KMS-11 (cell line): ENCODE results near the gene KCNK1.

Experiments used
- H2AFZ ChIP-seq: fragments of 200-600 bp; sonication (generic); 2 replicates; pipeline ENCODE4 v1.6.1; 2016; ENCODE audit warnings: antibody characterized with exemption, mixed run types, low read depth
- H3K27ac ChIP-seq: fragments of 200-600 bp; sonication (generic); 2 replicates; pipeline ENCODE4 v1.6.1; 2016; ENCODE audit warnings: mild to moderate bottlenecking, mixed run types
- H3K27me3 ChIP-seq: fragments of 200-600 bp; sonication (generic); 2 replicates; pipeline ENCODE4 v1.6.1; 2017; ENCODE audit warnings: mild to moderate bottlenecking, low read depth, mixed run types, moderate library complexity; ENCODE audit not compliant: insufficient read depth
- H3K36me3 ChIP-seq: fragments of 200-600 bp; sonication (generic); 2 replicates; pipeline ENCODE4 v1.6.1; 2017; ENCODE audit warnings: mild to moderate bottlenecking, mixed run types; ENCODE audit not compliant: insufficient read depth
- H3K4me1 ChIP-seq: fragments of 200-600 bp; sonication (generic); 2 replicates; pipeline ENCODE4 v1.6.1; 2016; ENCODE audit warnings: mild to moderate bottlenecking, low read depth, mixed run types; ENCODE audit not compliant: poor library complexity, severe bottlenecking
- H3K4me2 ChIP-seq: fragments of 200-600 bp; sonication (generic); 2 replicates; pipeline ENCODE4 v1.7.0; 2016; ENCODE audit warnings: mild to moderate bottlenecking, mixed run types
- H3K4me3 ChIP-seq: fragments of 200-600 bp; sonication (generic); IDR thresholded peaks from 2 replicates; pipeline ENCODE4 v1.6.1; 2017; ENCODE audit warnings: low read depth, low read length, mixed read lengths; ENCODE audit not compliant: insufficient read depth
- H3K79me2 ChIP-seq: fragments of 200-600 bp; sonication (generic); 2 replicates; pipeline ENCODE4 v1.6.1; 2016; ENCODE audit warnings: low read depth, mixed run types; ENCODE audit not compliant: insufficient read depth
- H3K9ac ChIP-seq: fragments of 200-600 bp; sonication (generic); 2 replicates; pipeline ENCODE4 v1.6.1; 2016; ENCODE audit warnings: mild to moderate bottlenecking, mixed run types
- H4K20me1 ChIP-seq: fragments of 200-600 bp; sonication (generic); 2 replicates; pipeline ENCODE4 v1.6.1; 2016; ENCODE audit warnings: mild to moderate bottlenecking, mixed run types; ENCODE audit not compliant: insufficient read depth
- TF ChIP-seq, protein P1 (sequence below): fragments of 200-600 bp; sonication (generic); conservative IDR thresholded peaks from 2 replicates; pipeline ENCODE4 v1.6.1; 2017; ENCODE audit warnings: low read depth, mild to moderate bottlenecking, antibody characterized with exemption, low read length, moderate library complexity, mixed read lengths

KCNK1 gene

DNA sequence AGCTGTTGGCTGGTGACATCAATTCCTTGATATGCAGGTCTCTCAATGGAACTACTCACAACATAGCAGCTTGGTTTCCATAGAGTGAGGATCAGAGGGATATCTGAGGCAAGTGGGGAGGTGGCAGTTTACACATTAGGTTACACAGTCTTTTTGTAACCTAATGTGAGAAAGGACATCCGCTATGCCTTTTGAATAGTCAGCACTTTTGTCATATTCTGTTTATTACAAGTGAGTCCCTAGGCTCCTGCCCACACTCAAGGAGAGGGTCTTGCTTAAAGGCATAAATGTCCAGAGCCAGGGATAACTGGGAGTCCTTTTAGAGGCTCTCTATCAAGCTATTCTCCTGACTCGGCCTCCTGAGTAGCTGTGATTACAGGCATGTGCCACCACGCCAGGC lies 104.2 kb downstream of the KCNK1 start:
- Histone ChIP-seq H3K4me2 (no peak overlapping the region), H3K9ac (no peak overlapping the region), H3K4me3 (no peak overlapping the region), H3K79me2 (no peaks in the 10 kb centered on the region), H3K27me3 (no peaks in the 10 kb centered on the region), H3K36me3 (no peaks in the 10 kb centered on the region), H3K4me1 (no peaks in the 10 kb centered on the region), H4K20me1 (no peaks in the 10 kb centered on the region), H3K27ac (no peak overlapping the region), H2AFZ (no peak overlapping the region)
- TF ChIP-seq, protein P1, sequence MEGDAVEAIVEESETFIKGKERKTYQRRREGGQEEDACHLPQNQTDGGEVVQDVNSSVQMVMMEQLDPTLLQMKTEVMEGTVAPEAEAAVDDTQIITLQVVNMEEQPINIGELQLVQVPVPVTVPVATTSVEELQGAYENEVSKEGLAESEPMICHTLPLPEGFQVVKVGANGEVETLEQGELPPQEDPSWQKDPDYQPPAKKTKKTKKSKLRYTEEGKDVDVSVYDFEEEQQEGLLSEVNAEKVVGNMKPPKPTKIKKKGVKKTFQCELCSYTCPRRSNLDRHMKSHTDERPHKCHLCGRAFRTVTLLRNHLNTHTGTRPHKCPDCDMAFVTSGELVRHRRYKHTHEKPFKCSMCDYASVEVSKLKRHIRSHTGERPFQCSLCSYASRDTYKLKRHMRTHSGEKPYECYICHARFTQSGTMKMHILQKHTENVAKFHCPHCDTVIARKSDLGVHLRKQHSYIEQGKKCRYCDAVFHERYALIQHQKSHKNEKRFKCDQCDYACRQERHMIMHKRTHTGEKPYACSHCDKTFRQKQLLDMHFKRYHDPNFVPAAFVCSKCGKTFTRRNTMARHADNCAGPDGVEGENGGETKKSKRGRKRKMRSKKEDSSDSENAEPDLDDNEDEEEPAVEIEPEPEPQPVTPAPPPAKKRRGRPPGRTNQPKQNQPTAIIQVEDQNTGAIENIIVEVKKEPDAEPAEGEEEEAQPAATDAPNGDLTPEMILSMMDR: no peak

DNA sequence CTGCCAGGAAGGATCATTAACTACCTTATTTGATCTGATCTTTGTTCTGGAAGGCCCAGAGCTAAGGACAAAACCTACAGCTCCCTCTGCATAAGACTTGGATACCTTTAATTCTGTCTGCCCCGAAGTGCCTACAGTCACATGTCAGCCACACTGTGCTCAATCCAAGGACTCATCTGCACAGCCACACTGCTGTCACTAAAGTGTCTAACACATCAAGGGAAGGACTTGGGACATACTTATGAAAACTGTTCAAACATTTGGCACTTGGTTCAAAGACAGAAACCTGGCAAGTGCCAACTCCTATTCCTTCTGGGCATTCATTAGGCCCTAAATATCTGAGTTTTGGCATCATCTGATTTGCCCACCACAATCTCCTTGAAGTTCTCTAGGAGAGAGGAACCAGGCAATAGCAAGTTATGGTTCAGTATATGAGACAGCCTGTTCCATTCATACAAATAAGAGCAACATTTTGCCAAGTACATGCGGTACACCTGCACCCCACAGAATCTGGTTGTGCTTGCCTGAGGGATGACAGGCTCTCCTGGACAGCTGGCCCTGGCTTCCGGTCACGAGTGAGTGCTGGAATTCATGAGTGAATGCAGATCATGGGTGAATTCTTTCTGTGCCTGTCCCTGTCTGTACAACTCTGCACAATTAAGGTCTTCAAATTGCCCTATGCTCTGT lies 105.9 kb downstream of the KCNK1 start:
- no peaks in the 10 kb centered on the region for H3K27me3 ChIP-seq
- H3K79me2 ChIP-seq: no peaks in the 10 kb centered on the region
- no peak overlapping the region for H3K27ac ChIP-seq
- TF ChIP-seq, protein P1: no peak
- H3K9ac ChIP-seq: no peak overlapping the region
- H2AFZ ChIP-seq: no peak overlapping the region
- H3K4me3 ChIP-seq: no peak overlapping the region
- no peaks in the 10 kb centered on the region for H3K4me1 ChIP-seq
- no peaks in the 10 kb centered on the region for H4K20me1 ChIP-seq
- no peaks in the 10 kb centered on the region for H3K36me3 ChIP-seq
- no peak overlapping the region for H3K4me2 ChIP-seq

DNA sequence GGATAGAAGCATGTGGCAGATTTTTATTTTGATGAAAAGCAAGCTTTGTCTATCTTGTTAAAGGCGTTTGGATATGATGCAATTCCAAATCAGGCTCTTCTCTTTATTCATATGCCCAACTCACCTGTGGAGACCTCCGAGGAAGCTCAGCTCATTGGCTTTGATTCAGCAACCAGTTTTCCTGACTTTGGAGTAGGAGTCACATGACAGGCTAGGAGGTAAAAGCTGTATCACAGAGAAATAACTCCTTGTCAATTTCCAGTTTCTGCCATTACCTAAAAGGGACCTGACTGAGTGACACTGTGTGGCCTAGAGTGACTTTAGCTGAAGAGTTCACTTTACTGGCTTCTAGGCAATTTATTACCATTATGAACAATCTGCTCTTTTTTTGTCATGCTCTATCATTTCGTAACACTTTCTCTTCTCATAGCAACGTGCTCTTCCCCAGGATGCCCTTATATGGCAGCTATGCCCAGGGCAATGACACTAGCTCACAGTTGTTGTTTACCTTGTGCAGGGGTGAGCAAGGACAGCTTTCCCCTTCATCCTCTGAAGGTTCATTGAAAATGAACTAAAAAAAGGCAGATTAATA lies 107.2 kb downstream of the KCNK1 start:
- H3K9ac ChIP-seq: no peak overlapping the region
- H3K36me3 ChIP-seq: no peaks in the 10 kb centered on the region
- no peak overlapping the region for H2AFZ ChIP-seq
- no peaks in the 10 kb centered on the region for H4K20me1 ChIP-seq
- no peak overlapping the region for H3K4me2 ChIP-seq
- H3K27ac ChIP-seq: no peak overlapping the region
- no peaks in the 10 kb centered on the region for H3K4me1 ChIP-seq
- TF ChIP-seq, protein P1: no peak
- no peak overlapping the region for H3K4me3 ChIP-seq
- H3K27me3 ChIP-seq: no peaks in the 10 kb centered on the region
- H3K79me2 ChIP-seq: no peaks in the 10 kb centered on the region
